K562 (cell line): Measurements from ENCODE around the gene BBS1. TPM values are rescaled to one million over a fixed set of nuclear protein-coding genes. Genes with fewer than 3 reads are reported as not detected.

Experiments used
- ATAC-seq: fragments of 200-7000 bp; cut with Tn5 transposase; 3 replicates; pipeline ENCODE4 v1.9.1; 2020; ENCODE audit warnings: moderate library complexity
- BruUV-seq: library from RNA; stranded (reverse); fragments of 400-500 nt; replicated peaks from 2 replicates; lab custom pipeline; 2021; lab: Mats Ljungman, UMichigan
- CTCF ChIA-PET: fragments of 300-600 bp; formaldehyde crosslinking; extraction: SDS; loops from one replicate; lab custom pipeline; 2021; ENCODE audit warnings: low intra/inter-chr PET ratio; lab: Yijun Ruan, JAX
- POLR2A ChIA-PET: fragments of 300-600, 350-650 bp; sonication (Branson Sonifier 250); formaldehyde crosslinking; extraction: SDS; loops from one replicate; lab custom pipeline; 2021; ENCODE audit warnings: antibody characterized with exemption, inconsistent platforms; lab: Yijun Ruan, JAX
- DNase-seq, 4 experiments: peaks; one replicate each; pipeline versions ENCODE4 v3.0.0 to v3.0.0-alpha.2; 2011 to 2018; ENCODE audit warnings: low spot score in 3 of 4, mixed read lengths in 3 of 4; ENCODE audit errors: extremely low read depth in 1 of 4
- FAIRE-seq: peaks from 2 replicates; lab custom pipeline; 2011; peaks lifted over from hg19 to GRCh38; lab: Jason Lieb, UNC
- H2AFZ ChIP-seq: 2 replicates; pipeline ENCODE4 v1.6.0; 2011; ENCODE audit warnings: low read depth, low read length, control low read depth, inconsistent platforms
- H3K27ac ChIP-seq: fragments of 200-600 bp; 3 replicates; pipeline ENCODE4 v1.8.0; 2011; ENCODE audit warnings: low read depth, mild to moderate bottlenecking, control low read depth, inconsistent platforms, low read length, moderate library complexity, mixed read lengths; ENCODE audit errors: extremely low read depth
- H3K27me3 ChIP-seq, 2 experiments: fragments of 300-600 bp in 1 of 2; 2 replicates in 1 of 2; 3 replicates in 1 of 2; pipeline versions ENCODE4 v1.6.0 to v1.8.0; 2011; ENCODE audit warnings: inconsistent platforms in 2 of 2, low read length in 2 of 2, mild to moderate bottlenecking in 1 of 2, mixed read lengths in 1 of 2, moderate library complexity in 1 of 2; ENCODE audit not compliant: control insufficient read depth in 2 of 2, insufficient read depth in 2 of 2
- H3K36me3 ChIP-seq: fragments of 300-600 bp; 3 replicates; pipeline ENCODE4 v1.8.0; 2011; ENCODE audit warnings: mild to moderate bottlenecking, low read length, inconsistent platforms; ENCODE audit not compliant: control insufficient read depth, insufficient read depth
- H3K4me1 ChIP-seq, 2 experiments: fragments of 200-600 bp in 1 of 2; replicated peaks in 1 of 2; 2 replicates in 1 of 2; 3 replicates in 1 of 2; pipeline versions ENCODE4 v1.5.1 to v1.8.0; 2011; ENCODE audit warnings: inconsistent platforms in 2 of 2, low read length in 2 of 2, mild to moderate bottlenecking in 1 of 2, mixed read lengths in 1 of 2, moderate library complexity in 1 of 2; ENCODE audit not compliant: control insufficient read depth in 2 of 2, insufficient read depth in 2 of 2
- H3K4me2 ChIP-seq: 2 replicates; pipeline ENCODE4 v1.6.1; 2011; ENCODE audit warnings: low read length, control low read depth, inconsistent platforms, mixed read lengths; ENCODE audit not compliant: insufficient read depth
- H3K4me3 ChIP-seq: fragments of 200-600 bp; sonication (generic), shearing (Covaris generic); 2 replicates; pipeline ENCODE4 v1.5.1; 2016; ENCODE audit warnings: control low read depth, inconsistent platforms
- H3K79me2 ChIP-seq: fragments of 200-600 bp; 3 replicates; pipeline ENCODE4 v1.8.0; 2011; ENCODE audit warnings: low read length, inconsistent platforms; ENCODE audit not compliant: control insufficient read depth, insufficient read depth
- H3K9ac ChIP-seq, 2 experiments: 2 replicates each; pipeline versions ENCODE4 v1.6.0 to v1.6.1; 2011; ENCODE audit warnings: low read depth in 2 of 2, low read length in 2 of 2, control low read depth in 1 of 2, inconsistent platforms in 1 of 2, mild to moderate bottlenecking in 1 of 2, mixed read lengths in 1 of 2; ENCODE audit not compliant: insufficient read depth in 1 of 2
- H3K9me1 ChIP-seq: one replicate; pipeline ENCODE4 v1.6.0; 2011; ENCODE audit warnings: inconsistent platforms, mild to moderate bottlenecking, low read length, moderate library complexity; ENCODE audit not compliant: control insufficient read depth, insufficient read depth
- H3K9me3 ChIP-seq: replicated peaks from 2 replicates; pipeline ENCODE4 v1.5.1; 2011; ENCODE audit warnings: low read depth, low read length, inconsistent platforms; ENCODE audit not compliant: control insufficient read depth, insufficient read depth
- H4K20me1 ChIP-seq: replicated peaks from 2 replicates; pipeline ENCODE4 v1.6.1; 2011; ENCODE audit warnings: low read length, inconsistent platforms, mixed read lengths; ENCODE audit not compliant: control insufficient read depth, insufficient read depth
- GTF2F1 ChIP-seq: IDR thresholded peaks from 2 replicates; pipeline ENCODE4 v1.6.1; 2011; ENCODE audit warnings: low read depth, low read length, improper control_type of control experiment
- HSF4 ChIP-seq: fragments of 250-450 bp; sonication (Bioruptor Pico); IDR thresholded peaks from 2 replicates; pipeline ENCODE4 v2.1.2; 2022; ENCODE audit warnings: mild to moderate bottlenecking, moderate library complexity, borderline replicate concordance
- MITF ChIP-seq: IDR thresholded peaks from 2 replicates; pipeline ENCODE4 v1.6.1; 2014; ENCODE audit warnings: antibody characterized with exemption
- NFATC3 ChIP-seq: fragments of 450-650 bp; IDR thresholded peaks from 2 replicates; pipeline ENCODE4 v1.6.1; 2017; ENCODE audit warnings: mild to moderate bottlenecking
- ZNF224 ChIP-seq: sonication (generic); formaldehyde crosslinking; IDR thresholded peaks from 2 replicates; pipeline ENCODE4 v1.8.0; 2022; ENCODE audit warnings: mild to moderate bottlenecking, missing genetic modification reagents
- WGBS: fragments of 100-300 bp; shearing (Covaris generic); methylation state at CpG from one replicate; pipeline ENCODE4 v1.1.6; 2016; ENCODE audit warnings: low coverage, mixed read lengths; ENCODE audit not compliant: insufficient coverage; ENCODE audit errors: missing lambda C conversion rate; 5-methylcytosine and 5-hydroxymethylcytosine counted together
- in situ Hi-C: fragments of 300-500 bp; cut with MboI; formaldehyde crosslinking; loops from 4 replicates; pipeline ENCODE4 v1.15.0; 2018; ENCODE audit warnings: inconsistent platforms, mixed read lengths
- intact Hi-C: fragments of 100-400 bp; cut with micrococcal nuclease; formaldehyde crosslinking; loops from 2 replicates; pipeline ENCODE4 v1.14.2; 2022
- polyA plus RNA-seq, 8 experiments: library from polyadenylated mRNA; depleted of rRNA in 4 of 8; stranded (reverse) in 5 of 8; unstranded in 3 of 8; fragments of >200 nt; fragmentation: Nextera tagmentation in 2 of 8; fragmentation: Illumina TruSeq in 1 of 8; extraction: Ambion mirVana in 2 of 8; extraction: Trizol in 1 of 8; gene quantifications; 2 replicates each; pipeline versions ENCODE4 v1.2.1 to v1.2.3, GENCODE V29; 2011 to 2014; ENCODE audit warnings: inconsistent platforms in 1 of 8, missing spikeins in 1 of 8
- total RNA-seq, 7 experiments: library from RNA; depleted of rRNA in 6 of 7; stranded (reverse); fragments of >200 nt in 6 of 7; fragmentation: Illumina TruSeq in 2 of 7; extraction: Trizol in 2 of 7; gene quantifications; 2 replicates each; pipeline versions ENCODE4 v1.2.1 to v1.2.3, GENCODE V29; 2011 to 2021; ENCODE audit warnings: low replicate concordance in 1 of 7
- TF ChIP-seq, protein P1 (sequence below), 3 experiments: fragments of 200-800 bp in 1 of 3; fragments of 250-450 bp in 1 of 3; fragments of 450-650 bp in 1 of 3; sonication (Bioruptor Pico) in 1 of 3; sonication (Bioruptor generic) in 1 of 3; formaldehyde crosslinking in 1 of 3; IDR thresholded peaks; 2 replicates each; pipeline versions ENCODE4 v1.6.1 to v1.8.0; 2016 to 2022; ENCODE audit warnings: mild to moderate bottlenecking in 2 of 3, missing genetic modification characterization in 2 of 3, missing compliant biosample characterization in 1 of 3, moderate library complexity in 1 of 3

Gene BBS1
- total and polyA plus RNA-seq, 9 of the 15 experiments (the other 6 are each of a cell fraction or from before 2014, with no cell fraction given), result 9.0 to 19.8 (median 12.1) TPM

GRCh38 chr11:66484806-66485380 is 25.5 kb upstream of the BBS1 start:
- WGBS, result 74% methylated on average over 7 of the region's 7 CpGs
- DNase-seq, result no peak
- Histone ChIP-seq H3K9ac (peak overlapping the region in 1 of 2 experiments; percentile 82; a peak in 2 of 4 replicates), H3K9me3 (no peaks in the 10 kb centered on the region), H3K27ac (no peak overlapping the region), H4K20me1 (no peaks in the 10 kb centered on the region), H3K36me3 (peaks cover 49% of the 10 kb centered on the region; the same call in 2 of the 3 replicates), H2AFZ (no peak overlapping the region), H3K4me3 (no peak overlapping the region), H3K4me1 (peaks cover 0 to 16% of the 10 kb centered on the region in 2 experiments; a peak in 3 of 5 replicates), H3K27me3 (no peaks in the 10 kb centered on the region), H3K4me2 (no peak overlapping the region), H3K9me1 (no peaks in the 10 kb centered on the region), H3K79me2 (peaks cover 2% of the 10 kb centered on the region; the same call in 1 of the 3 replicates)
- intact Hi-C loops, result loop anchor here (5.0 kb wide), 1 partner anchor 192 kb away; the partner anchor contains the start of gene RBM4B
- no peak for ATAC-seq
- in situ Hi-C loops, result no loop called here
- ChIA-PET POLR2A (interaction anchor here (1.1 kb wide), 1 partner anchor 20 kb away, joined by 3 read pairs; no protein-coding TSS in a partner anchor), CTCF (no interaction called here)
- BruUV-seq, result no TSS peak
- no peak for FAIRE-seq
- no peak for TF ChIP-seq MITF
- no peak for TF ChIP-seq HSF4 (CRISPR knock-in tag)
- no peak for TF ChIP-seq ZNF224 (CRISPR knock-in tag)
- no peak for TF ChIP-seq NFATC3
- TF ChIP-seq, protein P1, sequence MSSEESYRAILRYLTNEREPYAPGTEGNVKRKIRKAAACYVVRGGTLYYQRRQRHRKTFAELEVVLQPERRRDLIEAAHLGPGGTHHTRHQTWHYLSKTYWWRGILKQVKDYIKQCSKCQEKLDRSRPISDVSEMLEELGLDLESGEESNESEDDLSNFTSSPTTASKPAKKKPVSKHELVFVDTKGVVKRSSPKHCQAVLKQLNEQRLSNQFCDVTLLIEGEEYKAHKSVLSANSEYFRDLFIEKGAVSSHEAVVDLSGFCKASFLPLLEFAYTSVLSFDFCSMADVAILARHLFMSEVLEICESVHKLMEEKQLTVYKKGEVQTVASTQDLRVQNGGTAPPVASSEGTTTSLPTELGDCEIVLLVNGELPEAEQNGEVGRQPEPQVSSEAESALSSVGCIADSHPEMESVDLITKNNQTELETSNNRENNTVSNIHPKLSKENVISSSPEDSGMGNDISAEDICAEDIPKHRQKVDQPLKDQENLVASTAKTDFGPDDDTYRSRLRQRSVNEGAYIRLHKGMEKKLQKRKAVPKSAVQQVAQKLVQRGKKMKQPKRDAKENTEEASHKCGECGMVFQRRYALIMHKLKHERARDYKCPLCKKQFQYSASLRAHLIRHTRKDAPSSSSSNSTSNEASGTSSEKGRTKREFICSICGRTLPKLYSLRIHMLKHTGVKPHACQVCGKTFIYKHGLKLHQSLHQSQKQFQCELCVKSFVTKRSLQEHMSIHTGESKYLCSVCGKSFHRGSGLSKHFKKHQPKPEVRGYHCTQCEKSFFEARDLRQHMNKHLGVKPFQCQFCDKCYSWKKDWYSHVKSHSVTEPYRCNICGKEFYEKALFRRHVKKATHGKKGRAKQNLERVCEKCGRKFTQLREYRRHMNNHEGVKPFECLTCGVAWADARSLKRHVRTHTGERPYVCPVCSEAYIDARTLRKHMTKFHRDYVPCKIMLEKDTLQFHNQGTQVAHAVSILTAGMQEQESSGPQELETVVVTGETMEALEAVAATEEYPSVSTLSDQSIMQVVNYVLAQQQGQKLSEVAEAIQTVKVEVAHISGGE (CRISPR knock-in tag; IDR thresholded peaks at IDR 0.05), result no peak
- no peak for TF ChIP-seq GTF2F1
